GM12892 (cell line): ENCODE data around the gene CGGBP1.

ENCODE experiments used
- POLR2A ChIP-seq: IDR thresholded peaks from 2 replicates; pipeline ENCODE4 v1.6.1; 2011; ENCODE audit warnings: low read depth, low read length, control low read depth
- POLR2AphosphoS5 ChIP-seq: IDR thresholded peaks from 2 replicates; pipeline ENCODE4 v1.6.1; 2011; ENCODE audit warnings: low read depth, low read length, control low read depth
- TAF1 ChIP-seq: IDR thresholded peaks from 2 replicates; pipeline ENCODE4 v1.6.1; 2011; ENCODE audit warnings: low read depth, mild to moderate bottlenecking, control low read depth, low read length, borderline replicate concordance

GRCh38 chr3:88038566-88038965, 20.2 kb downstream of the CGGBP1 start:
- no peak for TF ChIP-seq POLR2A
- TF ChIP-seq POLR2AphosphoS5, result no peak
- TF ChIP-seq TAF1, result no peak
